Measurements from ENCODE around the gene NTMT1. TPM values are rescaled to one million over a fixed set of nuclear protein-coding genes. Genes with fewer than 3 reads are reported as not detected.
A peak's percentile ranks its signal among the peaks of the same experiment; 100 is the strongest.

Gene NTMT1
- total and polyA plus RNA-seq, 4 experiments from 2014 or later, result 45.0 to 55.1 (median 46.9) TPM

DNA sequence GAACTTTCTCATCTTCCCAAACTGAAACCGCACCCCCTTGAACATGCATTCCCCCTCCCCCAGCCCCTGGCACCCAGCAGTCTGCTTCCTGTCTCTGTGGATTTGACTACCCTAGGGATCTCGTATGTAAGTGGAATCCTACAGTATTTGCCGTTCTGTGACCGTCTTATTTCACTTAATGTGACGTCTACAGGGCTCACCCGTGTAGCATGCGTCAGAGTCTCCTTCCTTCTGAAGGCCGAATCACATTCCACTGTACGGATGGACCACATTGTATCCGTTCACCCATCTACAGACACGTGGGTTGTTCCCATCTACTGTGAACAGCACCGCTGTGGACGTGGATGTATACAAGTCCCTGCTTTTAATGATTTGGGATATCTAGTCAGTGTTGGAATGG lies 44.0 kb downstream of the NTMT1 start:
- Histone ChIP-seq H3K4me1 (ENCODE audit: insufficient read depth, low read length) (no peaks in the 10 kb centered on the region), H3K36me3 (ENCODE audit: insufficient read depth, low read length) (no peaks in the 10 kb centered on the region), H3K27me3 (ENCODE audit: insufficient read depth, low read length) (peaks cover 7% of the 10 kb centered on the region), H3K27ac (ENCODE audit: low read depth, low read length) (no peak overlapping the region), H3K4me3 (ENCODE audit: low read length in 2 of 2) (no peak overlapping the region), H3K9me3 (ENCODE audit: control insufficient read depth in 1 of 2, low read length in 2 of 2) (no peaks in the 10 kb centered on the region)
- H3K9me3 Mint-ChIP-seq, result no peaks in the 10 kb centered on the region
- H3K27ac Mint-ChIP-seq, result no peak overlapping the region
- no peak overlapping the region for H3K4me3 Mint-ChIP-seq
- CTCF ChIA-PET (ENCODE audit: partially characterized antibody), result no interaction called here
- H3K36me3 Mint-ChIP-seq, result no peaks in the 10 kb centered on the region
- POLR2A ChIA-PET (ENCODE audit: partially characterized antibody), result no interaction called here
- H3K4me1 Mint-ChIP-seq, result peaks cover 0 to 3% (median under 1%) of the 10 kb centered on the region in 4 donors
- DNase-seq, result no peak
- intact Hi-C loops (cut with micrococcal nuclease), result no loop called here
- peaks cover 6 to 16% of the 10 kb centered on the region in 2 donors for H3K27me3 Mint-ChIP-seq

DNA sequence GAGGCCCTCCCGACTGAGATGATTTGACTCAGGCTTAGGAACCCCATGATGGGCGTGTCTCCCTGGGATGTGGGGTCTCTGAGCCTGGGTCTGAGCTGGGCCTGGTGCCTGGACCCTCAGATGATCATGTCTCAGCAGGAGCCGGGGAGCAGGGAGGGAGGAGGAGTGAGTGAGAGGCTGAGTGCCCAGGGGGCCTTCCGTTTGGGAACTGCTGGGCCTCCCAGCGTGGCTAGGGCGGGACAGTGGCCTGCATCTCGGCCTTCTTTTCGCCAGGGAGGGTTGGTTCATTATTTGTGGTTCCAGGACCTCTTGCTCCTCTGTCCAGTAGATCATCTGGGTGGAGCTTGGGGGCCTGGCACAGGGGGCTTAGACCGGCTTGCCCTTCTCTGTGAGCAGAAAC lies 45.1 kb downstream of the NTMT1 start:
- Mint-ChIP-seq H3K4me1 (no peaks in the 10 kb centered on the region), H3K27ac (no peak overlapping the region), H3K36me3 (no peaks in the 10 kb centered on the region), H3K4me3 (no peak overlapping the region), H3K9me3 (no peaks in the 10 kb centered on the region), H3K27me3 (peaks cover 6 to 15% of the 10 kb centered on the region in 2 donors)
- Histone ChIP-seq H3K9me3 (ENCODE audit: control insufficient read depth in 1 of 2, low read length in 2 of 2) (no peaks in the 10 kb centered on the region), H3K27ac (ENCODE audit: low read depth, low read length) (no peak overlapping the region), H3K36me3 (ENCODE audit: insufficient read depth, low read length) (no peaks in the 10 kb centered on the region), H3K4me1 (ENCODE audit: insufficient read depth, low read length) (no peaks in the 10 kb centered on the region), H3K4me3 (ENCODE audit: low read length in 2 of 2) (no peak overlapping the region), H3K27me3 (ENCODE audit: insufficient read depth, low read length) (peaks cover 7% of the 10 kb centered on the region)
- no peak for DNase-seq
- CTCF ChIA-PET (ENCODE audit: partially characterized antibody), result no interaction called here
- POLR2A ChIA-PET (ENCODE audit: partially characterized antibody), result no interaction called here
- intact Hi-C loops (cut with micrococcal nuclease), result no loop called here

DNA sequence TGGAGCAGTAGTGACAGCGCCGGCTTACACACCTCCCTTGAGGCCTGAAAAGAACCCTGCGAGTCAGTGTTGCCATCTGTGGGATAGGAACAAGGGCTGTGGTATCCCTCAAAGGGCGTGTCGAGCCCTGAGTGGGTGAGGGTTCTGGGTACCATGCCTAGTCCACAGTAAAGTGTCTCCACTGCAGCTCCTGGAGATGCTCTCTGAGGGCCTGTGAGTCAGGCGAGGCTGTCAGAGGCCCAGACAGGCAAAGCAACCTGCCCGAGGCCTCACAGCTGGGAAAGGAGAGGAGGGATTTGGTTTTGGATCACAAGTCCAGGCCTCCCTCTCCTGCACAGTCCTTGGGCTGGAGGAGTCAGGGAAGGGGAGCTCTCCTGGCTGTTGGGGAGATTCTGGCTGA lies 45.6 kb downstream of the NTMT1 start:
- no peaks in the 10 kb centered on the region for H3K9me3 Mint-ChIP-seq
- H3K4me3 ChIP-seq (ENCODE audit: low read length in 2 of 2), result no peak overlapping the region
- no peaks in the 10 kb centered on the region for H3K4me1 ChIP-seq (ENCODE audit: insufficient read depth, low read length)
- H3K36me3 ChIP-seq (ENCODE audit: insufficient read depth, low read length), result no peaks in the 10 kb centered on the region
- H3K27ac Mint-ChIP-seq, result no peak overlapping the region
- ChIA-PET POLR2A (ENCODE audit: partially characterized antibody) (no interaction called here), CTCF (ENCODE audit: partially characterized antibody) (no interaction called here)
- no peak for DNase-seq
- no peak overlapping the region for H3K27ac ChIP-seq (ENCODE audit: low read depth, low read length)
- H3K9me3 ChIP-seq (ENCODE audit: control insufficient read depth in 1 of 2, low read length in 2 of 2), result no peaks in the 10 kb centered on the region
- H3K27me3 Mint-ChIP-seq, result peaks cover 6 to 16% of the 10 kb centered on the region in 2 donors
- H3K36me3 Mint-ChIP-seq, result no peaks in the 10 kb centered on the region
- H3K4me3 Mint-ChIP-seq, result no peak overlapping the region
- H3K27me3 ChIP-seq (ENCODE audit: insufficient read depth, low read length), result peaks cover 7% of the 10 kb centered on the region
- intact Hi-C loops (cut with micrococcal nuclease), result no loop called here
- H3K4me1 Mint-ChIP-seq, result no peaks in the 10 kb centered on the region

DNA sequence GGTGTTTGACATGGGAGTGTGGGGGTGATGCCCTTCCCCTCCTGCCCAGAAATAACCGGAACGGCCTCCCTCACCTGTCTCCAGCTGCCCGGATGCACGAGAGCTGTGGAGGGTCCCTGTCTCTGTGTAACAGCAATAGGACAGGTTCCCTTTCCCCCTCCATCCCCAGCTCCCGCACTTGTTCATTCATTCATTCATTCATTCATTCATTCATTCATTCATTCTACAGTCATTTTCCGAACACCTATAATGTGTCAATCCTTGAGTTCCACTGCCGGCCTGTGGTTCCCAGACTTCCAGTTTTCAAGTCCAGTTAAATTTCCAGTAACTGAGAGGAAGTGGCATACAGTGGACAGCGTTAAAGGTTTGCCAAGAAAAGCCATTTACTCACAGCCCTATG lies 46.7 kb downstream of the NTMT1 start:
- ChIA-PET POLR2A (ENCODE audit: partially characterized antibody) (no interaction called here), CTCF (ENCODE audit: partially characterized antibody) (no interaction called here)
- H3K9me3 ChIP-seq (ENCODE audit: control insufficient read depth in 1 of 2, low read length in 2 of 2), result no peaks in the 10 kb centered on the region
- H3K27ac ChIP-seq (ENCODE audit: low read depth, low read length), result no peak overlapping the region
- H3K36me3 ChIP-seq (ENCODE audit: insufficient read depth, low read length), result no peaks in the 10 kb centered on the region
- DNase-seq, result no peak
- H3K4me1 Mint-ChIP-seq, result no peaks in the 10 kb centered on the region
- H3K4me3 ChIP-seq (ENCODE audit: low read length in 2 of 2), result no peak overlapping the region
- peaks cover 1% of the 10 kb centered on the region for H3K27me3 ChIP-seq (ENCODE audit: insufficient read depth, low read length)
- H3K9me3 Mint-ChIP-seq, result no peaks in the 10 kb centered on the region
- intact Hi-C loops (cut with micrococcal nuclease), result no loop called here
- H3K27me3 Mint-ChIP-seq, result peaks cover 6 to 20% of the 10 kb centered on the region in 2 donors
- H3K4me1 ChIP-seq (ENCODE audit: insufficient read depth, low read length), result no peaks in the 10 kb centered on the region
- H3K27ac Mint-ChIP-seq, result peak overlapping the region in 1 of 7 donors; percentile 25
- H3K36me3 Mint-ChIP-seq, result no peaks in the 10 kb centered on the region
- H3K4me3 Mint-ChIP-seq, result no peak overlapping the region

DNA sequence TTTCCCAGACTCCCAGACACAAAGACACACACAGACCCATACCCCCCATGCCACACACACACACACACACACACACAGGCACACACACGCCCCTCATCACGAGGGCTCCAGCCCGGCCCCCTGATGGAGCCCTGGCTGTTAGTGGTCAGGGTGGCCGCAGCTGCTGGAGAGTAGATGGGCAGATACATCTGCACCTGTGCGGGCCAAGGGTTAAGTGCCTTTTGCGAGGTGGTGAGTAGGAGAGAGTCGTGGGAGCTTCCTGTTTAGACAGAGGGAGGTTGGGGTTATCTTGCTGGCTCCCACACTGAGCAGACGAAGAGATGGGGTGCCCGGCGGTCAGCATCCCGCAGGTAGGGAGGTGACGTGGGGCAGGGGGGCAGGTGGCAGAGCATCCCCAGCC lies 47.6 kb downstream of the NTMT1 start:
- no peaks in the 10 kb centered on the region for H3K36me3 ChIP-seq (ENCODE audit: insufficient read depth, low read length)
- H3K9me3 Mint-ChIP-seq, result no peaks in the 10 kb centered on the region
- no peak overlapping the region for H3K27ac ChIP-seq (ENCODE audit: low read depth, low read length)
- no peaks in the 10 kb centered on the region for H3K27me3 ChIP-seq (ENCODE audit: insufficient read depth, low read length)
- H3K36me3 Mint-ChIP-seq, result no peaks in the 10 kb centered on the region
- no peak overlapping the region for H3K27ac Mint-ChIP-seq
- intact Hi-C loops (cut with micrococcal nuclease), result no loop called here
- H3K4me3 ChIP-seq (ENCODE audit: low read length in 2 of 2), result no peak overlapping the region
- no peaks in the 10 kb centered on the region for H3K9me3 ChIP-seq (ENCODE audit: control insufficient read depth in 1 of 2, low read length in 2 of 2)
- POLR2A ChIA-PET (ENCODE audit: partially characterized antibody), result no interaction called here
- no peaks in the 10 kb centered on the region for H3K4me1 Mint-ChIP-seq
- H3K4me1 ChIP-seq (ENCODE audit: insufficient read depth, low read length), result no peaks in the 10 kb centered on the region
- H3K27me3 Mint-ChIP-seq, result peaks cover 6 to 25% of the 10 kb centered on the region in 2 donors
- DNase-seq, result no peak
- no peak overlapping the region for H3K4me3 Mint-ChIP-seq
- CTCF ChIA-PET (ENCODE audit: partially characterized antibody), result interaction anchor here (0.6 kb wide), 1 partner anchor 56 kb away, joined by 3 read pairs; no protein-coding TSS in a partner anchor

DNA sequence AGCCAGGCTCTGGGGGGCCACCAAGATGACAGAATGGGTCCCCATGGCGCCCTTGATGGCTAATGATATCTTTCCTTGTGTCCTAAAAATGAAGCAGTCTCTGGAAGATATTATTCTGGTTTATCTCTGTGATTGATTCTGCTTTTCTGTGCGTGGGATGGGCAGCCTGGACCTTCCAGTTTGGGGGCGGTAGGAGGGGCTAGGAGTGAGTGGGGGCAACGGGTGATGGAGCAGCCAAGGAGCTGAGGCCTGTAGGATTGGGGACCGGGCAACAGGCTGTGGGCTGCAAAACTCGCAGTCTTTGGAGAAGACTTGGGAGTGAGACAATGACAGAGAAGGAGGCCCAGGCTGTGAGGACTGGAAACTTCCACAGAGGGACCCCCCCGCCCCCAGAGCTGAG lies 48.3 kb downstream of the NTMT1 start:
- intact Hi-C loops (cut with micrococcal nuclease), result no loop called here
- no peaks in the 10 kb centered on the region for H3K36me3 ChIP-seq (ENCODE audit: insufficient read depth, low read length)
- ChIA-PET CTCF (ENCODE audit: partially characterized antibody) (interaction anchor here (1.7 kb wide), 1 partner anchor 542 kb away, joined by 3 read pairs; no protein-coding TSS in a partner anchor), POLR2A (ENCODE audit: partially characterized antibody) (no interaction called here)
- H3K27ac ChIP-seq (ENCODE audit: low read depth, low read length), result no peak overlapping the region
- H3K9me3 ChIP-seq (ENCODE audit: control insufficient read depth in 1 of 2, low read length in 2 of 2), result no peaks in the 10 kb centered on the region
- no peaks in the 10 kb centered on the region for H3K9me3 Mint-ChIP-seq
- H3K4me1 ChIP-seq (ENCODE audit: insufficient read depth, low read length), result no peaks in the 10 kb centered on the region
- H3K4me3 ChIP-seq (ENCODE audit: low read length in 2 of 2), result no peak overlapping the region
- H3K36me3 Mint-ChIP-seq, result no peaks in the 10 kb centered on the region
- H3K27me3 ChIP-seq (ENCODE audit: insufficient read depth, low read length), result no peaks in the 10 kb centered on the region
- H3K4me3 Mint-ChIP-seq, result no peak overlapping the region
- H3K27ac Mint-ChIP-seq, result no peak overlapping the region
- DNase-seq, result no peak
- H3K27me3 Mint-ChIP-seq, result peaks cover 6 to 25% of the 10 kb centered on the region in 2 donors
- no peaks in the 10 kb centered on the region for H3K4me1 Mint-ChIP-seq

DNA sequence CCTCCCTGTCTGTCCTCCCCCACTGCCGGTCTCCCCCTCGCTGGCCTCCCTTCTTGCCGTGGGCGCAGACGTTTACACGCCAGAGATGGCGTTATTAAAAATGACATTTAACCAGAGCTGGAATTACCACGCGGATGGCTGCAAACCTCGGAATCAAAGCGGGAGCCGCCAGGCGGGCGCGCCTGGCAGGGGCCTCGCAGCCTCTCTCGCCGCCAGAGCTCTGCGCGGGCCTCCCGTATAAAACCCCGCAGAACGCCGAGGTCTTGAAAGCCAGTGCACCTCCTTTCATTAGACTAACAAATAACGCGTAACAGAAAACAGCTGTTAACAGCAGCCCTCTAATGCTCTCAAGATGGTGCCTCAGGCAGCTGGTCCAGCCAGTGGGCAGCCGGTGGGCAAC lies 49.7 kb downstream of the NTMT1 start:
- Histone ChIP-seq H3K36me3 (ENCODE audit: insufficient read depth, low read length) (no peaks in the 10 kb centered on the region), H3K27me3 (ENCODE audit: insufficient read depth, low read length) (no peaks in the 10 kb centered on the region), H3K9me3 (ENCODE audit: control insufficient read depth in 1 of 2, low read length in 2 of 2) (no peaks in the 10 kb centered on the region), H3K4me3 (ENCODE audit: low read length in 2 of 2) (no peak overlapping the region), H3K27ac (ENCODE audit: low read depth, low read length) (no peak overlapping the region), H3K4me1 (ENCODE audit: insufficient read depth, low read length) (no peaks in the 10 kb centered on the region)
- Mint-ChIP-seq H3K36me3 (no peaks in the 10 kb centered on the region), H3K4me1 (no peaks in the 10 kb centered on the region), H3K27me3 (peaks cover 3 to 17% of the 10 kb centered on the region in 2 donors), H3K4me3 (no peak overlapping the region), H3K27ac (no peak overlapping the region), H3K9me3 (no peaks in the 10 kb centered on the region)
- ChIA-PET POLR2A (ENCODE audit: partially characterized antibody) (no interaction called here), CTCF (ENCODE audit: partially characterized antibody) (interaction anchor here (1.7 kb wide), 1 partner anchor 544 kb away, joined by 3 read pairs; no protein-coding TSS in a partner anchor)
- intact Hi-C loops (cut with micrococcal nuclease), result no loop called here
- DNase-seq, result no peak

DNA sequence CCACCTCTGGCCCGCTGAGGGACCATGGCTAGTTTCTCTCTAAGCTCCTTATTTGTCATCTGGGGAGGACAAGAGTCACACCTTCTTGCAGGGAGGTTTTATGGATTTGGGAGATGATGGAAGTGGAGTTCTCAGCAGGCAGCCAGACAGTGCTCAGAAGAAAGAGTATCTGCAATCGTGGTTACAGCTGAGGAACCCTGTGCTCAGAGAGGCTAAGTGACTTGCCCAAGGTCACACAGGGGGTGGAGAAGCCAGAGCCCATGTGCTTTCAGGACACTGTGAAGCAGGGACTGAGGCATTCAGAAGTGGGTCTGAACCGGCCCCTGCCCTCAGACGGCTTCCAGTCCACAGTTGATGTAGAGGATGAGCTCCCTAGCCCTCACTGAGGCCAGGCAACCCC lies 50.3 kb downstream of the NTMT1 start:
- H3K9me3 ChIP-seq (ENCODE audit: control insufficient read depth in 1 of 2, low read length in 2 of 2), result no peaks in the 10 kb centered on the region
- no peaks in the 10 kb centered on the region for H3K36me3 ChIP-seq (ENCODE audit: insufficient read depth, low read length)
- Mint-ChIP-seq H3K4me1 (no peaks in the 10 kb centered on the region), H3K9me3 (no peaks in the 10 kb centered on the region), H3K27me3 (peaks cover 7 to 20% of the 10 kb centered on the region in 2 donors), H3K36me3 (no peaks in the 10 kb centered on the region), H3K27ac (no peak overlapping the region), H3K4me3 (no peak overlapping the region)
- DNase-seq, result no peak
- no peak overlapping the region for H3K27ac ChIP-seq (ENCODE audit: low read depth, low read length)
- CTCF ChIA-PET (ENCODE audit: partially characterized antibody), result no interaction called here
- intact Hi-C loops (cut with micrococcal nuclease), result no loop called here
- no peaks in the 10 kb centered on the region for H3K4me1 ChIP-seq (ENCODE audit: insufficient read depth, low read length)
- no peaks in the 10 kb centered on the region for H3K27me3 ChIP-seq (ENCODE audit: insufficient read depth, low read length)
- H3K4me3 ChIP-seq (ENCODE audit: low read length in 2 of 2), result no peak overlapping the region
- POLR2A ChIA-PET (ENCODE audit: partially characterized antibody), result no interaction called here

All from CD4-positive, alpha-beta memory T cell (primary cell).